Measurements from ENCODE around the gene PPP1R3C. TPM values are rescaled to one million over a fixed set of nuclear protein-coding genes. Genes with fewer than 3 reads are reported as not detected.

Gene PPP1R3C
- total and polyA plus RNA-seq, 2 donors from 2014 or later: 13.6 to 20.3 TPM

DNA sequence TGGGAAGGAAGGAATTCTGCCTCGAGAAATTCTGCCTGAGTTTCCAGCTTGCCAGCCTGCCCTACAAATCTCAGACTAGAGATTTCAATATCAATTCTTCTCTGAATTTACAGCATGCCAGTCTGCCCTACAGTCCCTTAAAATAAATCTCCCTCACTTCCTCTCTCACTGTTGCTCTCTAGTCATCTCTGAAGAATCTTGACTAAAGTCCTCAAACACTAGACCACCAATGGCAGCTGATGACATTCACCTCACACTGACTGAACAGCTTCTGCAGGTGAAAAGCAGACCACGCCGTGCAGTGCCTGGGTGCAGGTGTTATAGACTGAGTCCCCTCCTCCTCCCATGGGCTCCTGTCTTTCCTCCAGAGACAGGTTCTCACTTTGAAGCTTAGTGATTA lies 30.4 kb downstream of the PPP1R3C start:
- H3K9ac ChIP-seq (ENCODE audit: low read length in 3 of 3): no peak overlapping the region
- H3K27ac ChIP-seq (ENCODE audit: low read depth in 2 of 2, low read length in 2 of 2): peak overlapping the region in 1 of 2 donors; percentile 68
- no peak overlapping the region for H3K4me3 ChIP-seq (ENCODE audit: low read length in 3 of 3)
- H3K36me3 ChIP-seq (ENCODE audit: control insufficient read depth in 2 of 3, insufficient read depth in 3 of 3, low read length in 3 of 3): no peaks in the 10 kb centered on the region
- intact Hi-C loops (cut with DNase I): no loop called here
- H3K27me3 ChIP-seq (ENCODE audit: control insufficient read depth, insufficient read depth, low read length): no peaks in the 10 kb centered on the region
- no peak for FAIRE-seq
- H3K4me1 ChIP-seq (ENCODE audit: control insufficient read depth in 2 of 3, insufficient read depth in 2 of 3, low read depth in 1 of 3, low read length in 3 of 3): peaks cover 5 to 29% (median 5%) of the 10 kb centered on the region in 3 donors
- peaks cover 0 to 7% (median 0%) of the 10 kb centered on the region in 3 donors for H3K9me3 ChIP-seq (ENCODE audit: control insufficient read depth in 2 of 3, insufficient read depth in 1 of 3, low read length in 3 of 3)
- no peak for DNase-seq
- TF ChIP-seq, protein P1, sequence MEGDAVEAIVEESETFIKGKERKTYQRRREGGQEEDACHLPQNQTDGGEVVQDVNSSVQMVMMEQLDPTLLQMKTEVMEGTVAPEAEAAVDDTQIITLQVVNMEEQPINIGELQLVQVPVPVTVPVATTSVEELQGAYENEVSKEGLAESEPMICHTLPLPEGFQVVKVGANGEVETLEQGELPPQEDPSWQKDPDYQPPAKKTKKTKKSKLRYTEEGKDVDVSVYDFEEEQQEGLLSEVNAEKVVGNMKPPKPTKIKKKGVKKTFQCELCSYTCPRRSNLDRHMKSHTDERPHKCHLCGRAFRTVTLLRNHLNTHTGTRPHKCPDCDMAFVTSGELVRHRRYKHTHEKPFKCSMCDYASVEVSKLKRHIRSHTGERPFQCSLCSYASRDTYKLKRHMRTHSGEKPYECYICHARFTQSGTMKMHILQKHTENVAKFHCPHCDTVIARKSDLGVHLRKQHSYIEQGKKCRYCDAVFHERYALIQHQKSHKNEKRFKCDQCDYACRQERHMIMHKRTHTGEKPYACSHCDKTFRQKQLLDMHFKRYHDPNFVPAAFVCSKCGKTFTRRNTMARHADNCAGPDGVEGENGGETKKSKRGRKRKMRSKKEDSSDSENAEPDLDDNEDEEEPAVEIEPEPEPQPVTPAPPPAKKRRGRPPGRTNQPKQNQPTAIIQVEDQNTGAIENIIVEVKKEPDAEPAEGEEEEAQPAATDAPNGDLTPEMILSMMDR (IDR thresholded peaks at IDR 0.05; ENCODE audit: borderline replicate concordance, extremely low read depth, insufficient read depth): no peak

DNA sequence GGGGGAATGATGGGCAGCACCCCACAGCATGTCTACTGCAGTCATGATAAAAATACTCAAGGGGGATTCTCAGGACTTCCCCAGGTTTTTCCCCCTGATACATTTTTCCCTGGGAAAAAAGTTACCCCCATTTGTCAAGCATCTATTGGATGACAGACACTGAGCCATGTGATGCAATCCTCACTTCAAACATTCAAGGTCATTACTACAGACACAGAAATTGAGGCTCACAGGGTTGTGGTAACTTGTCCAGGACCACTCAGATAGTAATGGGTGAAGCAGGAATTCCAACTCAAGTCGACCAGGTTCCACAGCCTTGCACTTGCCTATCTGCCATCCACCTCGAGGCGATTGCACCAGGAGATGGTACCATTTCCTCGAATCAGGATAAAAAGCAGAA lies 31.7 kb downstream of the PPP1R3C start:
- H3K4me1 ChIP-seq (ENCODE audit: control insufficient read depth in 2 of 3, insufficient read depth in 2 of 3, low read depth in 1 of 3, low read length in 3 of 3): peaks cover 12 to 34% (median 13%) of the 10 kb centered on the region in 3 donors
- no peak overlapping the region for H3K4me3 ChIP-seq (ENCODE audit: low read length in 3 of 3)
- H3K27me3 ChIP-seq (ENCODE audit: control insufficient read depth, insufficient read depth, low read length): no peaks in the 10 kb centered on the region
- DNase-seq (no peak), FAIRE-seq (no peak)
- H3K9me3 ChIP-seq (ENCODE audit: control insufficient read depth in 2 of 3, insufficient read depth in 1 of 3, low read length in 3 of 3): peaks cover 0 to 6% (median 0%) of the 10 kb centered on the region in 3 donors
- H3K36me3 ChIP-seq (ENCODE audit: control insufficient read depth in 2 of 3, insufficient read depth in 3 of 3, low read length in 3 of 3): no peaks in the 10 kb centered on the region
- intact Hi-C loops (cut with DNase I): no loop called here
- no peak overlapping the region for H3K9ac ChIP-seq (ENCODE audit: low read length in 3 of 3)
- H3K27ac ChIP-seq (ENCODE audit: low read depth in 2 of 2, low read length in 2 of 2): no peak overlapping the region
- TF ChIP-seq, protein P1 (IDR thresholded peaks at IDR 0.05; ENCODE audit: borderline replicate concordance, extremely low read depth, insufficient read depth): no peak

DNA sequence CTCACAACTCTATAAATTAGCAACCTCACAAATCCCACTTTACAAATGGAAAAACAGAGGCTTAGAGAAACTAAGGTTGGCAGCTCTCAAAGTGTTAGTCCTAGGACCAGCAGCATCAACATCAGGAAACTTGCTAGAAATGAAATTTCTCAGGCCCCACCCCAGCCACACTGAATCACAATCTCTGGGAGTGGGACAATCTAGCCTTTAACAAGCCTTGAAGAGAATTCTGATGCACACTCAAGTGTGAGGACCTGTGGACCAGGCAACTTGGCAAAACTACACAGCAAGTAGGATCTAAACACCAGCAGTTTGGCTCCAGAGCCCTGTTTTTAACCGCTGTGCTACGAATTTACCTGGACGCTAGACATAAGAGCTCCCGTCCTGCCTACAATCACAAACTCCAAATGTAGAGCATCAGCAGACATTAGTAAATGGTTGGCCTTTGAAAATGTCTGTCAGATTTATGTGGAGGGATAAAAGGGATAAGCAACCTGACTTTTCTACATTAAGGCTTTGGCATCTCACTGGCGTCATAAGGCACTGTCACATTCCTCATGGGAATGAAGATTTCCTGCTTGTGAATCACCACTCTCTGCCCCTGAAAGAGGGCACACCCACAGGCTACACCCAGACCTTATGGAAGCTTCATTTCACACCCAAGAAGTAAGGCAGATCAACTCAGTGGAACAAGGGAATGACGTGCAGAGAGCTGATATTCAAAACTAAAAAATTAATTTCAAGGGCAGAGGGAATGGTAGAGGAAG lies 34.5 kb downstream of the PPP1R3C start:
- TF ChIP-seq, protein P1 (IDR thresholded peaks at IDR 0.05; ENCODE audit: borderline replicate concordance, extremely low read depth, insufficient read depth): no peak
- Histone ChIP-seq H3K27ac (ENCODE audit: low read depth in 2 of 2, low read length in 2 of 2) (no peak overlapping the region), H3K4me1 (ENCODE audit: control insufficient read depth in 2 of 3, insufficient read depth in 2 of 3, low read depth in 1 of 3, low read length in 3 of 3) (peaks cover 11 to 27% (median 14%) of the 10 kb centered on the region in 3 donors), H3K9ac (ENCODE audit: low read length in 3 of 3) (no peak overlapping the region), H3K36me3 (ENCODE audit: control insufficient read depth in 2 of 3, insufficient read depth in 3 of 3, low read length in 3 of 3) (no peaks in the 10 kb centered on the region), H3K9me3 (ENCODE audit: control insufficient read depth in 2 of 3, insufficient read depth in 1 of 3, low read length in 3 of 3) (no peaks in the 10 kb centered on the region), H3K27me3 (ENCODE audit: control insufficient read depth, insufficient read depth, low read length) (no peaks in the 10 kb centered on the region), H3K4me3 (ENCODE audit: low read length in 3 of 3) (no peak overlapping the region)
- DNase-seq (no peak), FAIRE-seq (no peak)
- intact Hi-C loops (cut with DNase I): no loop called here

Measured in kidney (tissue), 14 donors.